Astrocyte of the spinal cord (primary cell): ENCODE data around the gene PDGFC.

Experiments used
- DNase-seq: peaks from one replicate; pipeline ENCODE4 v3.0.0; 2011; ENCODE audit warnings: low read depth, low spot score
- H3K4me3 ChIP-seq: 2 replicates; pipeline ENCODE4 v1.5.1; 2011; ENCODE audit warnings: low read depth, mild to moderate bottlenecking, low read length, moderate library complexity
- CTCF ChIP-seq: IDR thresholded peaks from 2 replicates; pipeline ENCODE4 v1.5.1; 2012; ENCODE audit warnings: low read depth, mild to moderate bottlenecking, low read length, inconsistent platforms
- in situ Hi-C: cut with HindIII; loops from 2 replicates; pipeline ENCODE4 v1.10.0; 2017; ENCODE audit warnings: low sequenced_read_pairs

PDGFC gene

GRCh38 chr4:156954587-156954986 is 17.0 kb downstream of the PDGFC start:
- no peak for DNase-seq
- in situ Hi-C loops = no loop called here
- TF ChIP-seq CTCF = no peak
- H3K4me3 ChIP-seq = no peak overlapping the region

GRCh38 chr4:156953951-156954350 is 17.6 kb downstream of the PDGFC start:
- in situ Hi-C loops = no loop called here
- H3K4me3 ChIP-seq = no peak overlapping the region
- no peak for DNase-seq
- no peak for TF ChIP-seq CTCF

- H3K4me3 ChIP-seq = no peak overlapping the region
- no peak for TF ChIP-seq CTCF
- DNase-seq = no peak
- in situ Hi-C loops = no loop called here
Observed at GRCh38 chr4:156953001-156953400, 18.6 kb downstream of the PDGFC start.

- TF ChIP-seq CTCF = no peak
- in situ Hi-C loops = no loop called here
- no peak for DNase-seq
- no peak overlapping the region for H3K4me3 ChIP-seq
Observed at GRCh38 chr4:156952078-156952759, 19.4 kb downstream of the PDGFC start.

GRCh38 chr4:156950948-156951347 is 20.7 kb downstream of the PDGFC start:
- in situ Hi-C loops = no loop called here
- H3K4me3 ChIP-seq = no peak overlapping the region
- no peak for DNase-seq
- no peak for TF ChIP-seq CTCF

- in situ Hi-C loops = no loop called here
- TF ChIP-seq CTCF = no peak
- no peak for DNase-seq
- H3K4me3 ChIP-seq = no peak overlapping the region
Observed at GRCh38 chr4:156950090-156950489, 21.5 kb downstream of the PDGFC start.

- no peak for TF ChIP-seq CTCF
- DNase-seq = peak; percentile 89
- no peak overlapping the region for H3K4me3 ChIP-seq
- in situ Hi-C loops = no loop called here
Observed at GRCh38 chr4:156949373-156949814, 22.2 kb downstream of the PDGFC start.
